ENCODE results near the gene NSF. TPM values are rescaled to one million over a fixed set of nuclear protein-coding genes. Genes with fewer than 3 reads are reported as not detected.

The NSF gene
- total and polyA plus RNA-seq, 10 of the 15 experiments (the other 5 are each of a cell fraction or from before 2014, with no cell fraction given): 6.8 to 25.6 (median 16.8) TPM

DNA sequence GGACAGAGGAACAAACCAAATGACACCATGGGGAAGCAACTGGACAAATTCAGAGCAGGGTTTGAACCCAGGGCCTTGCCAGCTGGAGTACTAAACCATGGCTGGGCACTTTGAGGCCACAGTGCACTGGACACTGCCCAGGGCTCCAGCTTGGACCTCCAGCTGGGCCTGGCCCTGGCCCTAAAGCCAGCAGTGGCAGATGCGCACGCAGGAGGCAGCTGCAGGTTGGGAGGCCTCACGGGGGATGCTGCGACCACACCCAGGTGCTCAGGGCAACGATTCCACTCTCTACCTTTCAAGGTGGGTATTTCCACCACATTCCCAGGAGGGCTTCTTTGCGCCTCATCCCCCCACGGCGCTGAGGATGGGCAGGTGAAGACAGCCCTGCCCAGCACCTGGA is 199.1 kb downstream of the NSF start:
- H3K4me2 ChIP-seq (ENCODE audit: control insufficient read depth, insufficient read depth): no peak overlapping the region
- FAIRE-seq: no peak
- H3K27me3 ChIP-seq (replicated peaks in 1 of 2; ENCODE audit: control insufficient read depth in 2 of 2, insufficient read depth in 2 of 2, low read length in 1 of 2): peaks cover 0 to 3% of the 10 kb centered on the region in 2 experiments; a peak in 3 of 4 replicates
- no peak for TF ChIP-seq GABPA (IDR thresholded peaks at IDR 0.05; ENCODE audit: low read depth)
- no peak for TF ChIP-seq SIN3A (IDR thresholded peaks at IDR 0.05; ENCODE audit: low read depth, low read length)
- no peak for TF ChIP-seq CEBPZ (IDR thresholded peaks at IDR 0.05; ENCODE audit: low read depth, low read length)
- TF ChIP-seq, protein P1, sequence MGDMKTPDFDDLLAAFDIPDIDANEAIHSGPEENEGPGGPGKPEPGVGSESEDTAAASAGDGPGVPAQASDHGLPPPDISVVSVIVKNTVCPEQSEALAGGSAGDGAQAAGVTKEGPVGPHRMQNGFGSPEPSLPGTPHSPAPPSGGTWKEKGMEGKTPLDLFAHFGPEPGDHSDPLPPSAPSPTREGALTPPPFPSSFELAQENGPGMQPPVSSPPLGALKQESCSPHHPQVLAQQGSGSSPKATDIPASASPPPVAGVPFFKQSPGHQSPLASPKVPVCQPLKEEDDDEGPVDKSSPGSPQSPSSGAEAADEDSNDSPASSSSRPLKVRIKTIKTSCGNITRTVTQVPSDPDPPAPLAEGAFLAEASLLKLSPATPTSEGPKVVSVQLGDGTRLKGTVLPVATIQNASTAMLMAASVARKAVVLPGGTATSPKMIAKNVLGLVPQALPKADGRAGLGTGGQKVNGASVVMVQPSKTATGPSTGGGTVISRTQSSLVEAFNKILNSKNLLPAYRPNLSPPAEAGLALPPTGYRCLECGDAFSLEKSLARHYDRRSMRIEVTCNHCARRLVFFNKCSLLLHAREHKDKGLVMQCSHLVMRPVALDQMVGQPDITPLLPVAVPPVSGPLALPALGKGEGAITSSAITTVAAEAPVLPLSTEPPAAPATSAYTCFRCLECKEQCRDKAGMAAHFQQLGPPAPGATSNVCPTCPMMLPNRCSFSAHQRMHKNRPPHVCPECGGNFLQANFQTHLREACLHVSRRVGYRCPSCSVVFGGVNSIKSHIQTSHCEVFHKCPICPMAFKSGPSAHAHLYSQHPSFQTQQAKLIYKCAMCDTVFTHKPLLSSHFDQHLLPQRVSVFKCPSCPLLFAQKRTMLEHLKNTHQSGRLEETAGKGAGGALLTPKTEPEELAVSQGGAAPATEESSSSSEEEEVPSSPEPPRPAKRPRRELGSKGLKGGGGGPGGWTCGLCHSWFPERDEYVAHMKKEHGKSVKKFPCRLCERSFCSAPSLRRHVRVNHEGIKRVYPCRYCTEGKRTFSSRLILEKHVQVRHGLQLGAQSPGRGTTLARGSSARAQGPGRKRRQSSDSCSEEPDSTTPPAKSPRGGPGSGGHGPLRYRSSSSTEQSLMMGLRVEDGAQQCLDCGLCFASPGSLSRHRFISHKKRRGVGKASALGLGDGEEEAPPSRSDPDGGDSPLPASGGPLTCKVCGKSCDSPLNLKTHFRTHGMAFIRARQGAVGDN (IDR thresholded peaks at IDR 0.05): no peak
- H4K20me1 ChIP-seq (ENCODE audit: control insufficient read depth, insufficient read depth): no peaks in the 10 kb centered on the region
- H2AFZ ChIP-seq (ENCODE audit: control insufficient read depth, low read depth, low read length): no peak overlapping the region
- H3K27ac ChIP-seq (ENCODE audit: control insufficient read depth, insufficient read depth): no peak overlapping the region
- no peaks in the 10 kb centered on the region for H3K4me1 ChIP-seq (ENCODE audit: control insufficient read depth, insufficient read depth, low read length)
- no peaks in the 10 kb centered on the region for H3K79me2 ChIP-seq (ENCODE audit: control insufficient read depth, insufficient read depth, low read length)
- DNase-seq (ENCODE audit: low read depth, low spot score): no peak
- WGBS (ENCODE audit: insufficient coverage, insufficient replicate concordance, low lambda C conversion rate, missing lambda C conversion rate): 25% methylated on average over 7 of the region's 8 CpGs
- ATAC-seq: no peak
- ChIA-PET RAD21 (ENCODE audit: unreplicated experiment) (no interaction called here), SMC1A (ENCODE audit: uncharacterized antibody, unreplicated experiment) (no interaction called here), POLR2A (no interaction called here), CTCF (no interaction called here)
- intact Hi-C loops (cut with micrococcal nuclease; ENCODE audit: unreplicated experiment) (no loop called here), in situ Hi-C loops (cut with MboI) (loop anchor here (10.0 kb wide), 2 partner anchors 65 to 105 kb away; partner anchors contain the start of gene WNT9B)
- no peak overlapping the region for H3K4me3 ChIP-seq
- no peaks in the 10 kb centered on the region for H3K36me3 ChIP-seq (ENCODE audit: control insufficient read depth in 2 of 2, insufficient read depth in 2 of 2, low read length in 1 of 2)
- no peaks in the 10 kb centered on the region; the same call in 2 of the 3 replicates for H3K9me3 ChIP-seq (replicated peaks; ENCODE audit: control insufficient read depth, insufficient read depth, low read length)
- no TSS peak for BruUV-seq (replicated peaks)
- no peak overlapping the region for H3K9ac ChIP-seq (ENCODE audit: control insufficient read depth, insufficient read depth, low read length)

All from GM12878 (cell line).